Measurements from ENCODE around the gene STIM2.
"Not testable (repeated sequence)": the region's sequence is repeated elsewhere in the genome, so short reads cannot be mapped to it uniquely, and the experiment has no call there.

The STIM2 gene

GRCh38 chr4:26947318-26947717 lies 86.7 kb downstream of the STIM2 start:
- DNase-seq (ENCODE audit: low read depth in 2 of 3, low spot score in 1 of 3): no peak

DNA sequence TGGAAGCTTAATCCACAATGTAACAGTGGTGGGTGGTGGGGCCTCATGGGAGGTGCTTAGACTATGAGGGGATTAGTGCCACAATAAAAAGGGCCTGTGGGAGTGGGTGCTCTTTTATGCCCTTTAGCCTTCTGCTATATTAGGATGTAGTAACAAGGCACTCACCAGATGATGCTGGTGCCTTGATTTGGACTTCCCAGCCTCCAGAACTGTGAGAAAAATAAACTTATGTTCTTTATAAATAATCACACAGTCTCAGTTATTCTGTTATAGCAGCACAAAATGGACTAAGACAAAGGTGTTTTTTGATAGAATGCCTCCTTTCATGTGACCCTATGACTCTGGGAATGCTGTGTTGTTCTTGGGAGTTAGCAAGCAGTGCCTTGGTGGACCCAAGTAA lies 89.8 kb downstream of the STIM2 start:
- DNase-seq (ENCODE audit: low read depth in 2 of 3, low spot score in 1 of 3): no peak

GRCh38 chr4:26952891-26953290 lies 92.2 kb downstream of the STIM2 start:
- DNase-seq (ENCODE audit: low read depth in 2 of 3, low spot score in 1 of 3): no peak

DNA sequence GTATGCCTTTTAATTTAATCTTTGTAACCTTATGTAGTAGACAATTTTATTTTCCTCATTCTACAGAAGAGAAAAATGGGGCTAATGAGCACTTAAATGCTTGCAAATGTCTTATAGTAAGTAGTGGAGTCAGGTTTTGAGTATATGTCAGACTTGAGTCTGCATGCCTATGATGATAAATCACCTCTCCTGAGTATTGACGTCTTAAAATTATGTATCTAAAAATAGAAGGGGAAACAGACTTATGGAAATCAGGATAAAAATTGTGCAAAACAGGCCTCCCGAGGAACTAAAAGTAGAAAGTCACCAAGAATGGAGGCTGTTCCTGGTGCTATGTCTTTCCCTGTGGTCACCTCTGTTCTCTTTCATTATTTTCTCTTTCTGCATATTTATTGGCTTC lies 92.7 kb downstream of the STIM2 start:
- no peak for DNase-seq (ENCODE audit: low read depth in 2 of 3, low spot score in 1 of 3)

DNA sequence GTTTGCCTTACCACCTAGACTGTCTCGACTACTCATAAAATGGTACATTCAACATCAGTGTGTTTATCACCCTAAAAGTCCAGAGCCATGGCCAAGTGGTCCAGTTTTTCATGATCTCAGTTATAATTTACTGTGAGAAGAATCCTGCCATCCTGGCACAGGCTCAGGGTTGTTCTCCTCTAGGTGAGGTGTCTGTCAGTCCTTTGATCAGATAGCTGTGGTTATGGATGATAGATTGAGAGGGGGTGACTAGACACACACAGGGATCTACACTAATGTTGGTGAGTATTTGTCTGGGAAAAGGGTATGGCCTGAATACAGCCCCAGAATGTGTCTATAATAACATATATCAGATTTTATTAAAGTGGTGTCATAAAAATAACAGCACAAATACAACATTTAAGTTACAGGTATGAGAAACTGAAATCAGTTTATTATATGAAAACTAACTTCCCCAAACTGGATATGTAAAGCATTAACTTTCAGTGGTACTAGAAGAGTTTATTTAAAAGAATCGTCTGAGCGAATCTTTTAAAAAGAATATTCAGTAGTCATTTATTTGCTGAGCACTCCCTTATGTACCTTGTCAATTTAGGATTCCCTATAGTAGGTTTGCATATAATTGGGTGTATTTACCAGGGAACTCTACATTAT lies 93.3 kb downstream of the STIM2 start:
- DNase-seq (ENCODE audit: low read depth in 2 of 3, low spot score in 1 of 3): no peak

DNA sequence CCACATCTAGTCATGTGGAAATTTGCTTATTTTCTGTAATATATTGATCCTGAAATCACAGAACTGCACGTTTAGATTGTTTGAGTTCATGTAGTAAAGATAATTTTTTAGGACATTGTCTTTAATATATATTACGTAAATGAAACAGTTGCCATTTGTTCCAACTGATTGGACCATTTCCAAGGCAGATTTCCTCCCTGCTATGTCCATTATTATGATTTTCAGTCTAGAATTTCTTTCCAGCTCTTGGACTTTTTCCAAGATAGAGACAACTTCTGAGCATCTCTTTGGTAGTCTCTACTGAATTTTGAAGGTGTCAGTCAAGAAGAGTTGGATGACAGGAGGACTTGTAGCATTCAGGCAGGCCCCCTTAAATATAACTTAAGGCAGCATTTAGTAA lies 94.6 kb downstream of the STIM2 start:
- DNase-seq (ENCODE audit: low read depth in 2 of 3, low spot score in 1 of 3): no peak

DNA sequence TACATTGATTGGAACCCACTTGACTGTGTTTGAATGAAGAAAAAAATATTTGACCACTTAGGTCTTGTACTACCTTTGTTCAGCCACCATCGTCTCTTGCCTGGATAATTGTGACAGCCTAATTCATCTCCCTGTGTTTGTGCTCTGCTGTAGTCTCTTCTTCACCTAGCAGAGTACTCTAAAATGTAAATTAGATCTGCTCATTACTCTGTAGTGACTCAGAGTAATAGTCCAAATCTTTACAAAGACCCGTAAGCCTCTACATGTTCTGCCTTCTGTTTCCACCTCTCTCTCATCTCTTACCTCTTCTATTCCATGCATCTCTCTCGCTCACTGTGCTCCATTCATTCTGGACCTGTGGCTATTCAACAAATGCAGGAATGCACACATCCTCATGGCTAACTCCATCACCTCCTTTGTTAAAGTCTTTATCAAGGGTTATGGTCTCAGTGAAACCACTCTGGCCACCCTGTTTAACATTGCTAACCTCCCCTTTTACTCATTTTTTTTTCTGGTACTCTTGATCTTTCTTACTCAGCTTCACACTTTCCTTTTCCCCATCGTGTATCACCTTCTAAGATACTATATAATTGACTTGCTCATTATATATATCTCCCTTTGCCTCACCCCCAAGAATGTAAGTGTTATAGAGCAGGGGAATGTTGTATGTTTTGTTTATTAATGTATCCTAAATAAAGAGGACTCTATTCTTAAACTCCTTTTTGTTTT lies 98.4 kb downstream of the STIM2 start:
- DNase-seq (ENCODE audit: low read depth in 2 of 3, low spot score in 1 of 3): peak in 1 of 3 donors; percentile 6

GRCh38 chr4:26959654-26960047 lies 99.0 kb downstream of the STIM2 start:
- no peak for DNase-seq (ENCODE audit: low read depth in 2 of 3, low spot score in 1 of 3)

GRCh38 chr4:26962720-26963119 lies 102.1 kb downstream of the STIM2 start:
- DNase-seq (ENCODE audit: low read depth in 2 of 3, low spot score in 1 of 3): no peak

- no peak for DNase-seq (ENCODE audit: low read depth in 2 of 3, low spot score in 1 of 3)
These were observed 103.9 kb downstream of the STIM2 start for GRCh38 chr4:26964512-26964911.

DNA sequence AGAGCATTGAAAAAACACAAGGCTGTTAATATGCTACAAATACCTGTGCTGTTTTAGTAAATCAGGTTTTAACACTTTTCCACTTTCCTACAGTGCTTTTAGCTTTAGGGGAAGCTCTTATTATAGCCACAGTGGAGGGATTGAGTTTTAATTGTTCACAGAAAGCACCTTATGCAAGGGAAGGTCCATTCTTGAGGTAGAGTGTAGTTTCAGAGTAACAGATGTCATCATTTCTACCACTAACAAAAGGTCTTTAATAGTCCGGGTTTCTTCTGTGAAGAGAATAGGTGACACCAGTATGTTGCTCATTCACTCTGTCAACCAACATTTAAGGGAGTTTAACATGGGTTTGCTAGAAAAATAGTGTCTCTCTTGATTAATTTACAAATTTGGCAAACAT lies 104.4 kb downstream of the STIM2 start:
- no peak for DNase-seq (ENCODE audit: low read depth in 2 of 3, low spot score in 1 of 3)

- not testable (repeated sequence) for DNase-seq (ENCODE audit: low read depth in 2 of 3, low spot score in 1 of 3)
These were observed 115.0 kb downstream of the STIM2 start for GRCh38 chr4:26975464-26976181.

DNA sequence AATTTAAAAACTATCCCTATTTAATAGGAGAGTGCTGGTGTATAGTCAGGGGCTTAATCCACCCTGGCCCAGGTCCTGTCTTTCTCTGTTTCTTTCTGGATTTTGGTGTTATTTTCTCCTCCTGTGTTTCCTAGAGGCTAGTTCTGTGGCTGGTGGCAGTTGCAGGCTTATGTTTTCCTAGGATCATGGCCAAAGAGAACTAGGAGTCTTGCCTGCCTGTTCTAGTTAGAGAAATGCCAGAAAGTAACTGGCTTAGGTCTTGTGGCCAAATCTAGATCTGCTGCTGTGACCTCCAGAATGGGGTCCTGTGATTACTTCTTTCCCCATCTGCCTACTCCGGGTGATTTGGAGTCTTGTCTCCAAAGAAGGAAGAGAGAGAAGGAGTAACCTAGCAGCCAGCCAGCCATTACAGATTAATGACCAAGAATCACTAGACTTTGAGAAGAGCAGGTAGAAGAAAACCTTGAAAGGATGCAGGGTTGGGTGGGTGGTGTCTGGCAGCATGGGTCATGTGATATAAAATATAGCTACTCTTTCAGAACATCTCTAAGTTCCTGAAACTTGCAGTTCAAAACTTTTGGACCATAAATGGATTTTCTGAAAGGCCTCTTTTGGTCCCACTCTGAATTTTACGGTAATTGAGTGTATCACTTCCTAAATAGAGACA lies 117.9 kb downstream of the STIM2 start:
- no peak for DNase-seq (ENCODE audit: low read depth in 2 of 3, low spot score in 1 of 3)

GRCh38 chr4:26984896-26985295 lies 124.3 kb downstream of the STIM2 start:
- no peak for DNase-seq (ENCODE audit: low read depth in 2 of 3, low spot score in 1 of 3)

GRCh38 chr4:26985873-26986272 lies 125.2 kb downstream of the STIM2 start:
- no peak for DNase-seq (ENCODE audit: low read depth in 2 of 3, low spot score in 1 of 3)

DNA sequence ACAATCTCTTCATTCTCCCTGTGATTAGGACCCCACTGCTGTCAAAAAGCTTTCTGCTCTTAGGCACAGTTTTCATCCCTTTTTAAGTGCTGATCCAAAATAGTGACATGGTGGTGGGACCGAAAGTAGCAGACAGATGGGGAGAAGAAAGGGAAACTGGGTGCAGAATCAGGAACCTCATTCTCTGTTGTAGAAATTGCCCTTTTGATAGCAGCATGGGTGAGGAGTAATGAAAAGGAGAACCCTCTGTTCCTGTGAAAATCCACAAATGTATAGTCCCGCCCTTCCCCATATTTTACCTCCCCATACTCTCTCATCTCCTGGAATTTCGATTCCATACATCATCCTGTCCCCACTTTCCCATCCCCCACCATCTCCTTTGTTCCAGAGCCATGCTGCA lies 126.5 kb downstream of the STIM2 start:
- DNase-seq (ENCODE audit: low read depth in 2 of 3, low spot score in 1 of 3): no peak

- DNase-seq (ENCODE audit: low read depth in 2 of 3, low spot score in 1 of 3): no peak
These were observed 130.4 kb downstream of the STIM2 start for GRCh38 chr4:26991057-26991456.

- DNase-seq (ENCODE audit: low read depth in 2 of 3, low spot score in 1 of 3): peak; percentile 8 to 40 (median 40)
These were observed 132.2 kb downstream of the STIM2 start for GRCh38 chr4:26992657-26993361.

- DNase-seq (ENCODE audit: low read depth in 2 of 3, low spot score in 1 of 3): no peak
These were observed 132.9 kb downstream of the STIM2 start for GRCh38 chr4:26993539-26993938.

GRCh38 chr4:26993967-26994366 lies 133.3 kb downstream of the STIM2 start:
- no peak for DNase-seq (ENCODE audit: low read depth in 2 of 3, low spot score in 1 of 3)

GRCh38 chr4:26995316-26995715 lies 134.7 kb downstream of the STIM2 start:
- no peak for DNase-seq (ENCODE audit: low read depth in 2 of 3, low spot score in 1 of 3)

Measured in stimulated activated CD4-positive, alpha-beta T cell treated with anti-CD3 and anti-CD28 coated beads, Interleukin-12 subunit alpha, Interleukin-12 subunit beta, amount 100 ng/mL, for 48 hours (primary cell).